ENCODE results near the gene KCNMB2.
"Not testable (repeated sequence)": the region's sequence is repeated elsewhere in the genome, so short reads cannot be mapped to it uniquely, and the experiment has no call there.

Gene KCNMB2

DNA sequence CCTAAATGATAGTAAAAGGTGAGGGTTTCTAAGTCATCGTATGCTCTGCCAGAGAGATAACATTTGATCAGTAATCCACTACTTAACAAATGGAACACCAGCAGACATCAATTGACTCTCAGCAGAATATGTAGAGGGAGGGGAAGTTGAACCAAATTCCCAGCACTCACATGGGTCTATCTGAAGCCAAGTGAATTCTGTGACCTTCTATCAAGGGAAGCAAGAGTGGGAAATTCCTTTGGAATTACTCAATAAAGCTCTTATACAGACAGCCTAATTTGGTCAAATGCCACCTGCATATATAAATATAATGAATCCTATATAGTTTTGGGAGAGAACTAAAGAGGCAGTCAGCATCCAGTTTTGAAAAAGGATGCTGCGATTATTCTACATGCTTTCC, 15.8 kb upstream of the KCNMB2 start:
- DNase-seq = no peak

- DNase-seq = no peak
These were observed 13.8 kb upstream of the KCNMB2 start for GRCh38 chr3:178522200-178523052.

- no peak for DNase-seq
These were observed 11.0 kb upstream of the KCNMB2 start for GRCh38 chr3:178525251-178525650.

- no peak for DNase-seq
These were observed 9.9 kb upstream of the KCNMB2 start for GRCh38 chr3:178526291-178526690.

DNA sequence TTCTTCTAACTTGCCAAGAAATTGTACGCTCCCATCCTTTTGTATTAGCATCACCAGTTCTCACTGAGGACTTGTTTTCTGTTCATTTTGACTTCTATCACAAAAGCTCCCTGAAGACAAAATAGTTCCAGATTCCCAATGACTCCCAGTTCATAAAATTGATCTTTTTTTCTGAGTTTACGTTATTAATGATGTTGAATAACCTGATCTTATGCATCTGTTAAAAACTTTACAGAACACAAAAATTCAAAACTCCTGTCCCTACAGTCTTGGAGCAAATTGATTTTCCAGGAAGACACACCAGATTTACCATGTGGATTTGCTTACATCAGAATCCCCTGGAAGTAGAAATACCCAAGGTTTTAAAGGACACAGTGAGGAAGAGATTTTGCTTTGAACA, 8.3 kb upstream of the KCNMB2 start:
- DNase-seq = no peak

DNA sequence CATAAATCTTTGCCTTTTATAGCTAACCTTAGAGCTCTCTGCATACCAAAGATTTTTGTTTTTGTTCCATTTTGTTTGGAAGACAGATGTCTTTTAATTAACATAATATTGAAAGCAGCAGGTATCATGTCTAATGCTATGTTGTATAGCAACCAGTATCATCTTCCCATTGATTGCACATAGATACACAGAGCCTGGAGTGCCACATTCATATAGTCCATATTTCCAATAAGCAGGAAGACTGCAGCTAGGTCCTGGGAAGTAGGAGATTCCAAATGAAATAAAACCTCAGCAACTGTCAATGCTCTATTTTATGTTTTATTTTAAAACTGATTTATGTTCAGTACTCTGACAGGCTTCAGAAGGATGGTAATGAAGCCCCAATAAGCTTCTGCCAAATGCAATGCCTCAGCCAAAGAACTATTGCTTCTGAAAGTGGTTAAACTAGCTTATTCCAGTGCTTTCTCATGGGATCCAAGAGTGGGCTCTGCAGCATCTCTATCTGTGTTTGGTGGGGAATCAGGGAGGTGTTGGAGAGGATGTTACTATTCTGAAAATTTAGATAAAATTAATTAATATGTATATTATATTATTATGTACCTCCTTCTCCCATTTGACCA, 6.5 kb upstream of the KCNMB2 start:
- no peak for DNase-seq

GRCh38 chr3:178532476-178532875, 3.8 kb upstream of the KCNMB2 start:
- DNase-seq = peak; percentile 9

GRCh38 chr3:178537122-178537705, 978 bp downstream of the KCNMB2 start:
- DNase-seq = no peak

- no peak for DNase-seq
These were observed 1.8 kb downstream of the KCNMB2 start for GRCh38 chr3:178538056-178538455.

- no peak for DNase-seq
These were observed 3.9 kb downstream of the KCNMB2 start for GRCh38 chr3:178540184-178540583.

DNA sequence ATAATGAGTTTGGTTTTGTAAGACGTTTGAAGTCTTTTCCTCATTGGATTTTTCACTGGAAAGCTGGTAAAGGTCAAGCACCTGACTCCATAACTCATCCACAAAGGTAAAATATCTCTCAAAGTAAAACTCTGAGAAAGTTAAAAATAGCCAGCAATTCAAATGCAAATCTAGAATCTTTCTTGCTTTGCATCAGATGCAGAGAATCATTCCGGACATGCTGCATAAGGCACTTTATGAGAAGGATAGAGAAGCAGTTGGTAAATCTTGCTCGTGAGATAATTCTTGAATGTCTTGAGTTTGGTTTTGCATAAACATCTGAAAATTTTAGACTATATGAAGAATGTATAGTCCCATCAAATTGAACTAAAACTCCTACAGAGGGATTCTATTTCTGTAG, 9.1 kb downstream of the KCNMB2 start:
- DNase-seq = no peak

GRCh38 chr3:178546079-178546478, 9.8 kb downstream of the KCNMB2 start:
- no peak for DNase-seq

GRCh38 chr3:178549426-178549825, 13.2 kb downstream of the KCNMB2 start:
- not testable (repeated sequence) for DNase-seq

DNA sequence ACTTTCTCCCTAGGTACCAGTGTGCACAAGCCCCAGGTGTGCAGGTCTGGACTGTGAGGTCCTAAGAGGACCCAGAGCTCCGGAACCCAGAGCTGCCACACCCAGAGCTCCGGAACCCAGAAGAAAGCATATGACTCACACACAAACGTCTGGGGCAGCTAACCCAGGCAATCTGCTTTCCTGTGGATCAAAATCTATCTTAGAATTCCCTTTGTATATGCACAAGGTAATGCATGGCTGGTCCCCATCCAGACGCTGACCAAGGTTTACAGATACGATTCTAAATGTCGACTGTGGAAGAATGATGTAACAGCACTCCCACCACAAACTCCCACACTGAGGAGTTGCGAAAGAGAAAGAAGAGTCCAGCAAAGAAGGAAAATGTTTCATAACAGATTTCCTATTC, 15.7 kb downstream of the KCNMB2 start:
- DNase-seq = no peak

DNA sequence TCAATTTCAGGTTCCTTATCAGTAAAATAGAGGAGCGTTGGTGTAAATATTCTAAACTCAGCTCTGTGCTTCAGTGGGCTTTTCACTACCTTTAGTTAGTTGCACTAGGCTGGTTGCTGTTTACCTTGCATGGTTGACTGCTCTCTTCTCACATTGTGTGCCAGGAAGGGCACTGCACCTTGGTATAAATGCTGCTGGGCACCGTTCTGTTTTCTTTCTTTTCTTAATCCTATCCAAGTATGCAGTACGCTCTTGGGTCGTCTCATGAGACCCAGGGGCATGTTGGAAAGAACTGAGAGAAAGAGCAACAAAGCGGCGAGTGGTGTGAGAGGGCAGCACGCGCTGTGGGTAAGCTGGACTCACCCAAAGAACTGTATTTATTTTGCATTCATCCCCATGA, 22.4 kb downstream of the KCNMB2 start:
- DNase-seq = no peak

- DNase-seq = no peak
These were observed 24.5 kb downstream of the KCNMB2 start for GRCh38 chr3:178560759-178561158.

- no peak for DNase-seq
These were observed 25.0 kb downstream of the KCNMB2 start for GRCh38 chr3:178561239-178561638.

DNA sequence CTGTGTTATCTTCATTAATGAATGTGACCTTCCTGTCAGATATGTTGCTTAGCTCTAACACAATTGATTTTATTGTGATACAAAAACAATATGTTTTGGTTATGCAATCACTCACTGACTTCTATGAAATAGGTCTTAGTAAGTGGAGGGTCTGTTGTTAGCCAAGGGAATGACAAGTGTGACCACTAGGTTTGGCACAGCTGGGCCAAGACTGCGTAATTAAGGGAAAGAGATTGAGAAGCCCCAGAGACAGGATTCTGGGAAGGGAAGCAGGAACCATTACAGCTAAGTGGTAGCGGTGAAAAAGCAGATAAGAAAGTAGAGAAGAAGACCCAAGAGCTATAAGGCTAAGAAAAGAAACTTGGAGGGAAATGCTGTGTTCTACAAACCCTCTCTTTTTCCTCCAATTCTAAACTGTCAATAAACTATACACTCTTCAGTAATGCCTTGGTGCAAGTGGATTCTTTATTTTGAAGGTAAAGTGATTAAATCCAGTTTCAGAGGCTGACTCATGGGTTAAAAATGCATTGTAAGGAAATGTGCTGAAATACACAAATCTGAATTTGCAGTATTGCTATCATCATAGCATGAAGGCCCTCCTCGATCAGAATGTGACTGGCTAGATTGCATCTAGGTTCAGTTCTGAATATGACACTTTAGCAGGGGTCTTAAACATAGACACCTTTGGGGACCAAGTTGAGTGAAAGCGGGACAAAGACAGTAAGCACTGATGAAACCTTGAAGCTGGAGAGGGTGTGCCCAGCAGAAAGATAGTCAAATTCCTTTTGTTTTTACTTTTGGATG, 26.1 kb downstream of the KCNMB2 start:
- no peak for DNase-seq

GRCh38 chr3:178562947-178563232, 26.7 kb downstream of the KCNMB2 start:
- DNase-seq = no peak

DNA sequence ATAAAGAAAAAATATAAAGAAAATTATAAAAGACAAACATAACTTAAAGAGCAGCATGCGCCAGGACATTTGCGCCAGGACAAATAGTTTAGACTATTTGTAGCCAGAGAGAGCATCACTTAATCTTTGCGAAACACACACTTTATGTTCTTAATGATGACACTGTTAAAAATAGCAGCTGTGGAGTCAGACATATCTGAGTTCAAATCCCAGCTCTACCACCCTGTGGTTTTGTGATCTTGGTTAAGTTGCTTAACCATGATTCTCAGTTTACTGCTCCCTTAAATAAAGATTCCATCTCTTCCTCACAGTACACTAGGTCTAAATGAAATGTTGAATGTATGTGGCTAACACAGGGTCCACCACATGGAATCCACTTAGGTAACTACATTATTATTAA, 31.4 kb downstream of the KCNMB2 start:
- no peak for DNase-seq

- no peak for DNase-seq
These were observed 32.0 kb downstream of the KCNMB2 start for GRCh38 chr3:178568155-178568731.

- no peak for DNase-seq
These were observed 32.7 kb downstream of the KCNMB2 start for GRCh38 chr3:178568911-178569310.

GRCh38 chr3:178569826-178570225, 33.6 kb downstream of the KCNMB2 start:
- DNase-seq = no peak
